ENCODE measurements around the gene PDCD6IP.

Gene PDCD6IP

DNA sequence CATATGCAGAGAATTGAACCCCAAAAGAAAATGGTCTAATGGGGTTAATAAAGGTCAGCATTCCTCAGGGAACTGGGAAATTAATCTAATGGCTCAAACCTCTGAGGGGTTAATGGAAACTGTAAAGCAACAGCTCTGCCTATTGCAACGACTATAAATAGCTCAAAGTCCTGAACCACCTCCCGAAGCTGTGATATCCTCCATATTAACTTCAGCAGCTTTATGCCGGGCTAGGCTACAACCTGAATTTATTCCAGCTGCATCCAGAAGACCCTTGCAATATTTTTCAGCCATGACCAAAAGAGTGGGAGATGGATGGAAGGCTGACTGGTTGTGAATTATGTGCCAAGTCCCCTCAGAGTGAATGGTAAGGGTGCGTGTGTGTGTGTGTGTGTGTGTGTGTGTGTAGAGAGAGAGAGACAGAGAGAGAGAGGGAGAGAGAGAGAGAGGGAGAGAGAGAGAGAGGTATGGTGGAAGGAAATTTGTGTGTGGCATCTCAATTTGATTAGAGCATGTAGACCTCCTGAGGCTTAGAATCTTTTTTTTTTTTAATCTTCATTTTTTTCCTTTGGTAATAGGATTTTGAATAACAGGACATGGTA lies 109.9 kb downstream of the PDCD6IP start:
- H3K27ac Mint-ChIP-seq = no peak overlapping the region
- H3K27me3 Mint-ChIP-seq = no peaks in the 10 kb centered on the region

DNA sequence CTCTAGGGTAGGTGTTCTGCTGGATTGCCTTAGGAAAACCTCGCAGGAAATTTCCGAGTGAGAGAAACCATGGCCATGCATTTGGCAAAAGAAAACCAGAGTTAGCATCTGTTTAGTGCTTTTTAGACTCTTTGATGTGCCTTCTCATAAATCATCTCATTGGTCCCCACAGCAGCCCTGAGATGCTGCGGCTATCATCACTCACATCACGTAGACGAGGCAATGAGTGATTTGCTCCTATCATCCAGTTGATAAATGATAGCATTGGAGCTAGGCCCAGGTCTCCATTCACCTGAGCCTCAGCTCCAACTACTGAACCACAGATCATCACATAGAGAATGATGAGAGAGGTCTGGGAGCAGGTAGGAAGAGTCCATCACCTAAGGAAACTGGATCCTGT lies 111.1 kb downstream of the PDCD6IP start:
- DNase-seq = no peak
- Mint-ChIP-seq H3K27me3 (no peaks in the 10 kb centered on the region), H3K36me3 (ENCODE audit: low read depth) (no peaks in the 10 kb centered on the region), H3K4me3 (no peak overlapping the region), H3K27ac (no peak overlapping the region), H3K4me1 (ENCODE audit: low read depth) (no peaks in the 10 kb centered on the region), H3K9me3 (no peaks in the 10 kb centered on the region)

More for the DNA sequence above, 109.9 kb downstream of the PDCD6IP start:
- Mint-ChIP-seq H3K9me3 (no peaks in the 10 kb centered on the region), H3K36me3 (ENCODE audit: low read depth) (no peaks in the 10 kb centered on the region), H3K4me3 (no peak overlapping the region), H3K4me1 (ENCODE audit: low read depth) (no peaks in the 10 kb centered on the region)
- no peak for DNase-seq

DNA sequence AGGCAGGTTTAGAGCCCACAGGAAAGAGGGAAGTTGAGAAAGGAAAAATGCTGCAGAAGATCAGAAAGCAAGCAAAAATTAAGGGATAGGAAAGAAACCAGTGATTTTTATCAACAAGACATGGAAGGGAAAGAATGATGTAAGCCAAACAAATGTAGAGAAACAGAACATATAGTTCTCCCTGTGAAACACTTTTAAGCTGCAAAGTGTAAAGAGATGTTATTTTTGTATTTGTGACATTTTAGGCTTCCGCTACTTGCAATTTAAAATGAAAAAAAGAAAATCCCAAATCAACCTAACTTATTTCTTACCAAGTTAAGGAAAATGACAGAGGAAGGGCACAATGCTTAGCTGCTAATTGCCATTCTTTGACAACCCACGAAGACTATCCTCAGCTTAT lies 111.6 kb downstream of the PDCD6IP start:
- Mint-ChIP-seq H3K4me1 (ENCODE audit: low read depth) (no peaks in the 10 kb centered on the region), H3K36me3 (ENCODE audit: low read depth) (no peaks in the 10 kb centered on the region), H3K27me3 (no peaks in the 10 kb centered on the region), H3K9me3 (no peaks in the 10 kb centered on the region), H3K27ac (no peak overlapping the region), H3K4me3 (no peak overlapping the region)
- DNase-seq = no peak

DNA sequence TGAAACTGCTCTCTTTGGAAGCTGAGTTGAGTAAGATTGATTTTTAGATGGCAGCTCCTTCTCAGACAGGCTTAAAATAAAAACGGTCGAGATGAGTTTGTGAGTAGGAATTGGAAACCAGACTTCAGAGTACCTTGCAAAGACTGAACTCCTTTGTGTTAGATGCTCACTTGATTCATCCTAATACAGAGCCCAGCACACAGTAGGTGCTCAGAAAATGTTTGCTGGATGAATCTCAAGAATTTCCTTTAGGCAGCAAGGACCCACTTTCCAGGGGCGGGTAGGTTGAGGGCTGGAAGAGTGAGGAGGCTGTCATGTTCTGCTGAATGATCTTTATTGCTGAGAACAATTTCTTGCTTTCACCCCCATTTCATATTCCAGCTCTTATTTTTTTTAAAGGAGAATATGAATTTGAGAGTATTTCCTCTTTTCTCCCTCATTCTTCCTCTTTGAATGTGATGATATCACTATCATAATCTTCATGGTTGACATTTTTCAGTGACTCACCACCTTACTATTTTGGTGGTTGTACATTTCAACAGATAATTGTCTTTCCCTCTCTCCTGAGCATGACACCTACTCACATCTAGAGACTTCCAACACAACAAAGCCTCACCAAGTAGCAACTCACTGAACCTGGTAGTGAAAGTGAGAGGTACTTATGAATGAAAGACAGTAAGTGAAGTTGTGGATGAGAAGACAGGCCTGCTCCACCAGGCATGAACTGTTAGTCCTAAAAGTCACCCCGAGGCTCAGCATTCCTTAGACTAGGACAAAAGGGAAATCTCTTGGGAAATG lies 113.3 kb downstream of the PDCD6IP start:
- DNase-seq = no peak
- Mint-ChIP-seq H3K27me3 (no peaks in the 10 kb centered on the region), H3K4me3 (no peak overlapping the region)

DNA sequence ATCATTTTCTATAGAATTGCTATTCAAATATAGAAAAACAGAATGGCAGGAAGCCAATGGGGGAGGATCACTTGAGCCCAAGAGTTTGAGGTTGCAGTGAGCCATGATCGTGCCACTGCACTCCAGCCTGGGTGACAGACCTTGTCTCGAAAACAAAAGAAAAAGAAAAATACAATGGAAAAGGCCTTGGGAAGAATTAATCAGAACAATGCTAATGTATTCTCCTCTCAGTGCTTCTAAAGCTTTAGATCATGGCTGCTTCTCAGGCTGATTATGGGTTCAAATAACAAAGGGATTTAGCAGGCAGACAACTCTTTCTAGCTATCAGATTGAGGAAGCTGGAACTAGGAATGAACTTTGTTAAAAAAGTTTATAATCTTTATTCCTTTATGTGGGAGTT lies 115.8 kb downstream of the PDCD6IP start:
- H3K27ac Mint-ChIP-seq = no peak overlapping the region

More for the DNA sequence above, 113.3 kb downstream of the PDCD6IP start:
- H3K9me3 Mint-ChIP-seq = no peaks in the 10 kb centered on the region
- no peak overlapping the region for H3K27ac Mint-ChIP-seq
- H3K36me3 Mint-ChIP-seq (ENCODE audit: low read depth) = no peaks in the 10 kb centered on the region
- no peaks in the 10 kb centered on the region for H3K4me1 Mint-ChIP-seq (ENCODE audit: low read depth)

DNA sequence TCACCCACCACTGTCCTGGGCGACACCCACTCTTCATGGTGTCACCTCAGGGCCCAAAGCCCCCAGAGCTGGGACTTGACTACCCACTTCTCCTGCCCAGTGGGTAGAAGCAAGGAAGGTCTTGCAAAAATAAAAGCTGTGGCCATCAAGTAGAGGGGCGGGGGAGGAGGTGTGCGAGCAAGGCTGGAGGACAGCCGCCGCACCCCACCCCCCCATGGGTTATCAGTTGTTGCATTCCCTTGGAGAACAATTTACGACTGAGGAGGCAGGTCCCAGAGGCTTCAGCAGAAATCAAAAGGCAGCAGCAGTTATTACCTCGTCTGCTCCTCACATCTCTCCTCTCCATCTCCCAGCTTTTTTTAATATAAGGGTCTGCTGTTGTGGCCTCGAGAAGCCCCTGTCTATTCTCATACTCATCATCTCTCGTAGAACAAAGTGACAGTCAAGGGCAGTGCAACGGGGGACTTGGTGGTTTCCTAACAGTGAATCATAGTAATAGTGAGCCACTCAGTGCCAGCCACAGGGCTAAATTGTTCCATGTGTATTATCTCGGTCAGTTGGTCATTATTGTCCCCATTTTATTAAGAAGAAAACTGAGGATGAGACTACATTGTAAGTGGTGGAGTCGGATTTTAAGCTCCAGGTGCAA lies 116.4 kb downstream of the PDCD6IP start:
- Mint-ChIP-seq H3K4me3 (no peak overlapping the region), H3K27ac (no peak overlapping the region), H3K9me3 (no peaks in the 10 kb centered on the region), H3K36me3 (ENCODE audit: low read depth) (no peaks in the 10 kb centered on the region), H3K27me3 (no peaks in the 10 kb centered on the region), H3K4me1 (ENCODE audit: low read depth) (no peaks in the 10 kb centered on the region)
- DNase-seq = no peak

More for the DNA sequence above, 115.8 kb downstream of the PDCD6IP start:
- Mint-ChIP-seq H3K36me3 (ENCODE audit: low read depth) (no peaks in the 10 kb centered on the region), H3K4me1 (ENCODE audit: low read depth) (no peaks in the 10 kb centered on the region), H3K9me3 (no peaks in the 10 kb centered on the region), H3K27me3 (no peaks in the 10 kb centered on the region), H3K4me3 (no peak overlapping the region)
- DNase-seq = no peak

DNA sequence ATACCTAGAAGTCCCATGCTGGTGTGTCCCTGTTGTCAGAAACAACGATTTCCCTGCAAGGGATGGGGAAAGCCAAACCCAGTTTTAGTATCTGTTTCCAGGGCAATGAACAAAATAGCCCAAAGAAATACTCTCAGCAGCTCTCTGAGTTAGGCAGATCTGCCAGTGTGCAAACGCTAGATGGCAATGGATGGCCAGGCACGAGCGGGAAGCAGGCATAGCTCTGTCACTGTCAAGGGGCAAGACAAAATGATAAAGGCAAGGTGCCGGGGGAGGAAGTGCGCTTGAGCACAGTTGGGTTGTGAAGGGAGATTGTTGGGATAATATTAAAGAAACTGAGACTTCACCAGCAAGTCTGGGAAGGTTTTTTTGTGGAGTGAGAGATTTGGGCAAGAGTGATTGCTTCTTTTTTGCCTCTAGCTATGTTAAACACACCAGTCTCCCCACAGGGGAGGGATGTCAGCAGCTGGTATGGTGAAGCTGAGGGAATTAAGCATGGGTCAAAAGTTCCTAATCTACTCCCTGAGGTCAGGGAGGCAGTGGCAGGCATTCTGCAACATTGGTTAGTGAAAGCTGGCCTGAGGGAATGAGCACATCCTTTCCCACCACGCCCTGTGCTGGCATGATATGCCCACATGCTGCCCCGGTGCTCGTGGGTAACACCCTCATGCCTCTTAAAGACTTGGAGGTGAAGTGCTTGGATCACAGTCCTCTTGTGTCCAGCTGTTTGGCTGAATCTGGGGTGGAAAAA lies 117.5 kb downstream of the PDCD6IP start:
- H3K27me3 Mint-ChIP-seq = no peaks in the 10 kb centered on the region
- H3K27ac Mint-ChIP-seq = no peak overlapping the region
- H3K9me3 Mint-ChIP-seq = no peaks in the 10 kb centered on the region
- no peak overlapping the region for H3K4me3 Mint-ChIP-seq
- H3K4me1 Mint-ChIP-seq (ENCODE audit: low read depth) = no peaks in the 10 kb centered on the region
- no peaks in the 10 kb centered on the region for H3K36me3 Mint-ChIP-seq (ENCODE audit: low read depth)
- DNase-seq = no peak

DNA sequence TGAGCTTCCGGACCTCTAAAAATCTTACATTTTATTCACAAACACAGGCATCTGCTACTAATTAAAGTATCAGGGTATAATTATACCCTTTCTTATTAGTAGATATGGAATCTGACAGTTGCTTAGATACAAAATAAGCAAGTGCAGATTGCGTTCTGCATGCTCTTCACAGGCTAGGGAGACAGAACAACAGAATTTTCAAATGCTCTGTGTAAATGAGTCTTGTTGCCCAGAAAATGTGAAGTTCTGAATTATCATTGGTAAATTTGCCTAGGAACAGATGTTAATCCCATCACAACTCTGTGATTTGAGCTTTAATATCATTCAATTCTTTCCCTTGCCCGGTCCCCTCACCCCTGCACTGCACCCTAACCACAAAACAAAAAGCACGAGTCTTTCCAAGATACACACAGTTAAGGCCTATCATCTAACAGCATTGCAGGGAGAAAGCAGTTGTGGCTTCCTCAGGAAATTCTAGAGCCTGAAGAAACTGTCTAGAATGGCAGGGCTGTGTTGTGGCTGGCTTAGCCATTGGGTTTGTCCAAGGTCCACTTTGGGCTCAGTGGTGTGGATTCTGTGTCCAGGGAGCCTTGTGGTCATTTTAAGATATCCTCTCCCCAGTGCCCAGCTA lies 119.8 kb downstream of the PDCD6IP start:
- H3K9me3 Mint-ChIP-seq = no peaks in the 10 kb centered on the region
- DNase-seq = no peak
- no peaks in the 10 kb centered on the region for H3K4me1 Mint-ChIP-seq (ENCODE audit: low read depth)
- H3K4me3 Mint-ChIP-seq = no peak overlapping the region
- H3K27me3 Mint-ChIP-seq = no peaks in the 10 kb centered on the region
- no peaks in the 10 kb centered on the region for H3K36me3 Mint-ChIP-seq (ENCODE audit: low read depth)
- no peak overlapping the region for H3K27ac Mint-ChIP-seq
